HAP-1 (cell line): ENCODE data around the gene FOXG1.

Experiments
- DNase-seq, 2 experiments: peaks; one replicate each; pipeline ENCODE4 v3.0.0-alpha.2; 2016 to 2020; ENCODE audit warnings: low spot score in 2 of 2
- H3K27me3 ChIP-seq: fragments of 250-450 bp; sonication (Bioruptor Pico); 2 replicates; pipeline ENCODE4 v1.5.1; 2020; ENCODE audit warnings: low read depth, mild to moderate bottlenecking, moderate library complexity
- H3K36me3 ChIP-seq: fragments of 250-450 bp; sonication (Bioruptor Pico); replicated peaks from 2 replicates; pipeline ENCODE4 v1.5.1; 2020; ENCODE audit warnings: mild to moderate bottlenecking
- H3K4me1 ChIP-seq: fragments of 250-450 bp; sonication (Bioruptor Pico); 2 replicates; pipeline ENCODE4 v1.5.1; 2020; ENCODE audit warnings: mild to moderate bottlenecking
- H3K4me3 ChIP-seq: fragments of 250-450 bp; sonication (Bioruptor Pico); 2 replicates; pipeline ENCODE4 v1.5.1; 2020; ENCODE audit warnings: mild to moderate bottlenecking, moderate library complexity
- H3K9me3 ChIP-seq: fragments of 250-450 bp; sonication (Bioruptor Pico); 2 replicates; pipeline ENCODE4 v1.5.1; 2020; ENCODE audit warnings: mild to moderate bottlenecking, moderate library complexity
- in situ Hi-C: fragments of 300-500 bp; cut with MboI; formaldehyde crosslinking; loops from 3 replicates; pipeline ENCODE4 v1.14.3; 2020; ENCODE audit warnings: low sequenced_read_pairs, inconsistent platforms, mixed read lengths

Gene FOXG1

GRCh38 chr14:28756884-28757570 lies 9.6 kb upstream of the FOXG1 start:
- no peaks in the 10 kb centered on the region; the same call in none of the 2 replicates for H3K36me3 ChIP-seq
- peaks cover 2% of the 10 kb centered on the region; the same call in 1 of the 2 replicates for H3K27me3 ChIP-seq
- in situ Hi-C loops, result loop anchor here (10.0 to 25.0 kb wide), 4 partner anchors 778 to 1680 kb away; no protein-coding TSS in a partner anchor
- DNase-seq, result peak; percentile 75 to 79
- H3K4me1 ChIP-seq, result peaks cover 16% of the 10 kb centered on the region
- H3K4me3 ChIP-seq, result peak overlapping the region; percentile 23
- H3K9me3 ChIP-seq, result no peaks in the 10 kb centered on the region

- no peak for DNase-seq
- peaks cover 2% of the 10 kb centered on the region; the same call in 1 of the 2 replicates for H3K27me3 ChIP-seq
- no peaks in the 10 kb centered on the region for H3K9me3 ChIP-seq
- in situ Hi-C loops, result loop anchor here (10.0 to 25.0 kb wide), 4 partner anchors 777 to 1680 kb away; no protein-coding TSS in a partner anchor
- no peak overlapping the region for H3K4me3 ChIP-seq
- peaks cover 18% of the 10 kb centered on the region for H3K4me1 ChIP-seq
- no peaks in the 10 kb centered on the region; the same call in none of the 2 replicates for H3K36me3 ChIP-seq
Measured at GRCh38 chr14:28757786-28758185, 8.8 kb upstream of the FOXG1 start.

GRCh38 chr14:28758253-28758884 lies 8.2 kb upstream of the FOXG1 start:
- in situ Hi-C loops, result loop anchor here (10.0 to 25.0 kb wide), 4 partner anchors 776 to 1679 kb away; no protein-coding TSS in a partner anchor
- peaks cover 24% of the 10 kb centered on the region for H3K4me1 ChIP-seq
- no peaks in the 10 kb centered on the region for H3K9me3 ChIP-seq
- H3K27me3 ChIP-seq, result peaks cover 2% of the 10 kb centered on the region; the same call in 1 of the 2 replicates
- H3K4me3 ChIP-seq, result no peak overlapping the region
- DNase-seq, result no peak
- no peaks in the 10 kb centered on the region; the same call in none of the 2 replicates for H3K36me3 ChIP-seq

DNA sequence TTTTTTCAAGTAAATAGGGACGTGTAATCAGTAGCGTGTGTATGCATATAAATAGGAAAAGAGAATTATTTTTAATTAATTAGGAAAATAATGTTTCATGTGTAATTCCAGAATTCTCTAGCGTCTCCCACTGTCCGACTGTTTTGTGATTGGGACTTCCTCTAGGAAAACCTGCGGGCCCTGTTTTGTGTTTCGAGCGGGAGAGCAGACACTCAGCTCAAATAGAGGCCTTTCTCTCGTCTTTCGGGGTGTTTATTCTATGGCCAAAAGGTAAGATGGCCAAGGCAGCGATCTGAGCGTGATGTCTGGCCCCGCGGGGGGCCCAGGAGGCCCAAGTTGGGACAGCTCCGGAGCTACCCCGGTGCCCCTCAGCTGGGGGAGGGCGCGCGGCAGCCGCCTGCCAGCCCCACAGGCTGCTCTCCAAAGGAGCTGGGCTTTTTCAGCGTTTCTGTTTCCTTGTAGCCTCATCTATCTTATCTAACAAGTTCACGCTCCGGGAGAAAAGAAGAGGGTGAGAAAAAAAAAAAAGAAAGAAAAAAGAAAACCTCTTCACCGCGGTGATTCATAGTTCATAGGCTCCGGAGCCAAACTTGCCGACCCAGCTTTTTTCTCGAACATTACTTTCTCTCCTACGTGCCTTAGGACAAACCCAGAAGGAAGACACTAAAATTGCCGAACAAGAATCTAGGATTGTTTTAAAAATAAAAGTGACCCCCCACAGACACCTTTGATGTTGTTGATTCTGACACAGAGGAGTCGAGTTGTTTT lies 7.5 kb upstream of the FOXG1 start:
- Histone ChIP-seq H3K4me3 (no peak overlapping the region), H3K9me3 (no peaks in the 10 kb centered on the region), H3K36me3 (no peaks in the 10 kb centered on the region; the same call in none of the 2 replicates), H3K27me3 (peaks cover 2% of the 10 kb centered on the region; the same call in 1 of the 2 replicates), H3K4me1 (peaks cover 27% of the 10 kb centered on the region)
- no peak for DNase-seq
- in situ Hi-C loops, result loop anchor here (10.0 to 25.0 kb wide), 4 partner anchors 776 to 1678 kb away; no protein-coding TSS in a partner anchor

- no peak for DNase-seq
- Histone ChIP-seq H3K4me3 (no peak overlapping the region), H3K27me3 (no peaks in the 10 kb centered on the region; the same call in 1 of the 2 replicates), H3K36me3 (no peaks in the 10 kb centered on the region; the same call in none of the 2 replicates), H3K9me3 (no peaks in the 10 kb centered on the region), H3K4me1 (peaks cover 22% of the 10 kb centered on the region)
- in situ Hi-C loops, result loop anchor here (10.0 to 25.0 kb wide), 4 partner anchors 775 to 1678 kb away; no protein-coding TSS in a partner anchor
Measured at GRCh38 chr14:28759653-28760313, 6.8 kb upstream of the FOXG1 start.

- DNase-seq, result no peak
- H3K4me3 ChIP-seq, result no peak overlapping the region
- in situ Hi-C loops, result loop anchor here (25.0 kb wide), 3 partner anchors 1252 to 1677 kb away; no protein-coding TSS in a partner anchor
- H3K9me3 ChIP-seq, result no peaks in the 10 kb centered on the region
- no peaks in the 10 kb centered on the region; the same call in none of the 2 replicates for H3K36me3 ChIP-seq
- no peaks in the 10 kb centered on the region; the same call in 1 of the 2 replicates for H3K27me3 ChIP-seq
- H3K4me1 ChIP-seq, result peaks cover 25% of the 10 kb centered on the region
Measured at GRCh38 chr14:28760431-28760996, 6.1 kb upstream of the FOXG1 start.

DNA sequence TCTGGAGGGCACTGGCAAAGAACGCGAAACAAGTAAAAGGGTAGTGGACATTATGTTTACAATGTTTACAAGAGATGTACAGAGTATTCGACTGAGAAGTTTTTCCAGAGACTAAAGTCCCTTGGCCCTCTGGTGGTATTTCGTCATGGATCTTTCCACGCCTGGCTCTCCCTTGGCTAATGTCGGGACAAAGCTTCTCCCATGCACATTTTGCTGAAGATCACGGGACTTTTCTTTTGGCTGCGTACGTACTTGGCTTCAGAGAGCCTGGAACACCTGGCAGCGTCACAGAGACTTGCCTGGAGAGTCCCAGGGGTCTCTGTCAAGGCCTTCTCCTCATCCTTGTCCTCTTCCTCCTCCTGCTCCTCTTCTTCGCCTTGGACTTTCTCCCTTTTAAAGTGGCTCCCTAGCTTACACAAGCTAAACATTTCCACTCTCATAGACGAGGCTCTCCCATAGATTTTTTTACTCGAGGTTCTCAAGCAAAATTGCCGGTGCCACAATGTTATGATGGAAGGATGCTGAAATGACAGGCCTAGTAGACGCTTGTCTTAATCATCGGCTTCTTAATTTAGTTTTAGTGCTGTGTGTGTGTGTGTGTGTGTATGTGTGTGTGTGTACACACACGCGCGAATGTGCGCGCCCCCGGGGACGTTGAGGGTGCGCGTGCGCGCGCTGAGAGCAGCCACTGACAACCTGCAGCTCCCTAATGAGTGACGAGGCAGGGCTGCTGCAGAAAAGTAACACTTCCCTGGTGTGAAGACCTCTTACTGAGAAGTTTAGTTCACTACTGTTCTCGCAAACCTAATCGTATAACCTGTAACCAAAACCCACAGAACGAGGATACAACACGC lies 4.9 kb upstream of the FOXG1 start:
- Histone ChIP-seq H3K9me3 (no peaks in the 10 kb centered on the region), H3K4me1 (peaks cover 23% of the 10 kb centered on the region), H3K36me3 (no peaks in the 10 kb centered on the region; the same call in none of the 2 replicates), H3K4me3 (no peak overlapping the region), H3K27me3 (no peaks in the 10 kb centered on the region)
- in situ Hi-C loops, result loop anchor here (25.0 kb wide), 3 partner anchors 1251 to 1676 kb away; no protein-coding TSS in a partner anchor
- DNase-seq, result no peak

DNA sequence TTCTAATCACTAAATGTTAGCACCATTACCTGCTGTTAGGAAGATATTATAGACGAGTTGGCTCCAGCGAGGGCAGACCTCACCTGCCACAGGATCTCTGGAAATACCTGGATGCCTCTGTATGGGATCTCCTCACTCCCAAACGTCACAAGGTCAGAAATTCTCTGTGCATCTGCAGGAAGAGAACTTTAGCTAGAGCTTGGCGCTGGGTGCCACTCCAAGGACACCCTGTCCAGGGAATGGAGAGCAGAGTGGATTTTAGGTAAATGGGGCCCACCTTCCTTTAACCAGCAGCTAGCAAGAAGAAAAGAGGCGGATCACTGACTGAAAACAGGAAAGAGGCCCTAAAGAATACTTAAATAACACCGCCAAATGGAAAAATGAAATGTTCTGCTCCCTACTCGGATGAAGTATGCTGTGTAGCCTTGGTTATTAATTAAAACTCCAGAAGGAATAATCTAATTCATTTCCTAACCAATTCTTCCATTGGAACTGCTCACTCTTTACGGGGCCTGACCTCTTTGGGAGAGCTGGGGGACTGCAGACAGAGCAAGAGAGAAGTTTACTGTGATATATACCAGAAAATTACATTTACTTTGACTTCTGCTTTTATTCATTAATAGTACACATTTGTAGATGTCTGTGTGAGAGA lies 4.2 kb upstream of the FOXG1 start:
- peaks cover 17% of the 10 kb centered on the region for H3K4me1 ChIP-seq
- no peak for DNase-seq

GRCh38 chr14:28762955-28763326 lies 3.6 kb upstream of the FOXG1 start:
- in situ Hi-C loops, result loop anchor here (25.0 kb wide), 3 partner anchors 1249 to 1674 kb away; no protein-coding TSS in a partner anchor

More for the DNA sequence above, 4.2 kb upstream of the FOXG1 start:
- Histone ChIP-seq H3K36me3 (no peaks in the 10 kb centered on the region; the same call in none of the 2 replicates), H3K27me3 (no peaks in the 10 kb centered on the region), H3K4me3 (no peak overlapping the region), H3K9me3 (no peaks in the 10 kb centered on the region)
- in situ Hi-C loops, result loop anchor here (25.0 kb wide), 3 partner anchors 1250 to 1675 kb away; no protein-coding TSS in a partner anchor

GRCh38 chr14:28763751-28764256 lies 2.8 kb upstream of the FOXG1 start:
- in situ Hi-C loops, result loop anchor here (25.0 kb wide), 3 partner anchors 1248 to 1673 kb away; no protein-coding TSS in a partner anchor
- Histone ChIP-seq H3K9me3 (no peaks in the 10 kb centered on the region), H3K36me3 (no peaks in the 10 kb centered on the region; the same call in none of the 2 replicates), H3K4me3 (peak overlapping the region; percentile 53), H3K4me1 (peaks cover 16% of the 10 kb centered on the region), H3K27me3 (no peaks in the 10 kb centered on the region)
- no peak for DNase-seq

More at GRCh38 chr14:28762955-28763326, 3.6 kb upstream of the FOXG1 start:
- Histone ChIP-seq H3K4me1 (peaks cover 16% of the 10 kb centered on the region), H3K36me3 (no peaks in the 10 kb centered on the region; the same call in none of the 2 replicates), H3K9me3 (no peaks in the 10 kb centered on the region), H3K27me3 (no peaks in the 10 kb centered on the region), H3K4me3 (no peak overlapping the region)
- no peak for DNase-seq
